Pancreas (tissue), 10 donors: ENCODE results near the gene MFSD2B. TPM values are rescaled to one million over a fixed set of nuclear protein-coding genes. Genes with fewer than 3 reads are reported as not detected.

Source experiments
- ATAC-seq, 4 donors: fragments of 200-7000 bp; cut with Tn5 transposase; one replicate each; pipeline versions ENCODE4 v1.8.0 to v1.9.1; 2020; ENCODE audit warnings: mild to moderate bottlenecking in 4 of 4, moderate library complexity in 4 of 4
- DNase-seq, 6 donors: peaks; one replicate each; pipeline ENCODE4 v3.0.0-alpha.2; 2020
- FAIRE-seq: peaks from 2 replicates; lab custom pipeline; 2012; peaks lifted over from hg19 to GRCh38; lab: Jason Lieb, UNC
- H3K27ac ChIP-seq, 4 donors: fragments of 200-600 bp; sonication (generic); 1 replicate in 3 of 4; 2 replicates in 1 of 4; pipeline versions ENCODE4 v1.5.0 to v1.8.0; 2020
- H3K27me3 ChIP-seq, 4 donors: fragments of 200-600 bp; one replicate each; pipeline ENCODE4 v1.8.0; 2021
- H3K36me3 ChIP-seq, 3 donors: fragments of 200-600 bp; sonication (generic) in 1 of 3; one replicate each; pipeline versions ENCODE4 v1.5.0 to v1.8.0; 2020 to 2021
- H3K4me1 ChIP-seq, 3 donors: fragments of 200-600 bp; one replicate each; pipeline ENCODE4 v1.8.0; 2021
- H3K4me3 ChIP-seq, 4 donors: fragments of 200-600 bp; sonication (generic) in 2 of 4; one replicate each; pipeline versions ENCODE4 v1.5.0 to v1.8.0; 2020 to 2021
- H3K9me3 ChIP-seq, 4 donors: fragments of 200-600 bp; one replicate each; pipeline ENCODE4 v1.8.0; 2021
- WGBS, 2 donors: extraction: QIAGEN DNeasy Blood & Tissue Kit; methylation state at CpG; one replicate each; pipeline ENCODE4 v1.1.7; 2013; 5-methylcytosine and 5-hydroxymethylcytosine counted together
- intact Hi-C, 3 donors: fragments of 100-400 bp; cut with DNase I; formaldehyde crosslinking; loops; one replicate each; pipeline versions ENCODE4 v1.11.1 to v1.14.2; 2022
- polyA plus RNA-seq, 2 donors: library from polyadenylated mRNA; stranded (reverse); fragments of 200-250 nt; gene quantifications; one replicate each; pipeline ENCODE4 v1.2.3, GENCODE V29; 2013
- total RNA-seq, 6 donors: library from RNA; stranded (reverse); fragmentation: NEBNext Ultra II Directional in 4 of 6; extraction: Animal tissue kit (Norgen Biotek cat#: 25700) in 4 of 6; gene quantifications; one replicate each; pipeline versions ENCODE4 v1.2.1 to v1.2.4, GENCODE V29; 2021 to 2023
- TF ChIP-seq, protein P1 (sequence below), 4 donors: fragments of 200-600 bp; sonication (generic) in 3 of 4; IDR thresholded peaks; one replicate each; pipeline versions ENCODE4 v1.5.0 to v1.8.0; 2021; ENCODE audit warnings: antibody characterized with exemption in 4 of 4
- donor health status: healthy with polysubstance abuse.
- donor health status: DM: no; HTN: no; CAD: no; lungs with moderate emphysema.
- donor health status: DM: no; HTN: no; CAD: no.
- donor health status: control.
- donor health status: control.
- donor health status: Bipolar disorder and iron deficiency.
- donor health status: DM: yes; HTN: yes; CAD: no.
- donor health status: DM: no; HTN: no; CAD: no.
- donor health status: DM: no; HTN: no; CAD: no.
- donor health status: DM: yes; HTN: yes; CAD: no.

Gene MFSD2B
- total and polyA plus RNA-seq, 8 donors = 0.07 to 0.47 (median 0.12) TPM; not detected in 5

GRCh38 chr2:24015562-24016375, 5.9 kb downstream of the MFSD2B start:
- H3K27ac ChIP-seq = no peak overlapping the region
- TF ChIP-seq, protein P1, sequence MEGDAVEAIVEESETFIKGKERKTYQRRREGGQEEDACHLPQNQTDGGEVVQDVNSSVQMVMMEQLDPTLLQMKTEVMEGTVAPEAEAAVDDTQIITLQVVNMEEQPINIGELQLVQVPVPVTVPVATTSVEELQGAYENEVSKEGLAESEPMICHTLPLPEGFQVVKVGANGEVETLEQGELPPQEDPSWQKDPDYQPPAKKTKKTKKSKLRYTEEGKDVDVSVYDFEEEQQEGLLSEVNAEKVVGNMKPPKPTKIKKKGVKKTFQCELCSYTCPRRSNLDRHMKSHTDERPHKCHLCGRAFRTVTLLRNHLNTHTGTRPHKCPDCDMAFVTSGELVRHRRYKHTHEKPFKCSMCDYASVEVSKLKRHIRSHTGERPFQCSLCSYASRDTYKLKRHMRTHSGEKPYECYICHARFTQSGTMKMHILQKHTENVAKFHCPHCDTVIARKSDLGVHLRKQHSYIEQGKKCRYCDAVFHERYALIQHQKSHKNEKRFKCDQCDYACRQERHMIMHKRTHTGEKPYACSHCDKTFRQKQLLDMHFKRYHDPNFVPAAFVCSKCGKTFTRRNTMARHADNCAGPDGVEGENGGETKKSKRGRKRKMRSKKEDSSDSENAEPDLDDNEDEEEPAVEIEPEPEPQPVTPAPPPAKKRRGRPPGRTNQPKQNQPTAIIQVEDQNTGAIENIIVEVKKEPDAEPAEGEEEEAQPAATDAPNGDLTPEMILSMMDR (IDR thresholded peaks at IDR 0.05) = no peak
- FAIRE-seq (no peak), DNase-seq (no peak), ATAC-seq (peak in 2 of 4 donors; percentile 14 to 49)
- H3K4me1 ChIP-seq = no peaks in the 10 kb centered on the region
- 70 to 74% methylated on average over 11 of the region's 11 CpGs for WGBS, 2 donors
- intact Hi-C loops = no loop called here
- H3K27me3 ChIP-seq = no peaks in the 10 kb centered on the region
- no peaks in the 10 kb centered on the region for H3K9me3 ChIP-seq
- H3K4me3 ChIP-seq = no peak overlapping the region
- no peaks in the 10 kb centered on the region for H3K36me3 ChIP-seq

DNA sequence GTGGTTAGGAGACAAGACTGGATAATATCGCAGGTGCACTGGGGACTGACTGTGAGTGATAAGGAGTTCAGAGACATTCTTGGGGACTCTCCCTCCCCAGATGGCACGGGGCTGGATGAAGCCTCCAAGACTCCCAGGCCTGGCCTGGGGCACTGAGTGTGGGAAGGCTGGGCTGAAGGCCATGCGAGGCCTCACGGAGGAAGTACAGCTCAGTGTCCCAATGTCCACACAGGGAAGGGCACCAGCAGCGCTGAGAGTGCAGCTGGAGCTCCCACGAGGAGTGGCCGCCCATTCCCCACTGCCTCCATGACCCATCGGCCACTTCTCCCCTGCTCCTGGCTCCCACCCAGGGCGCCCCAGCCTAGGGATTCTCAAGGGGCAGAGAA, 6.5 kb downstream of the MFSD2B start:
- TF ChIP-seq, protein P1 (IDR thresholded peaks at IDR 0.05) = no peak
- Histone ChIP-seq H3K36me3 (no peaks in the 10 kb centered on the region), H3K27ac (no peak overlapping the region), H3K9me3 (no peaks in the 10 kb centered on the region), H3K27me3 (no peaks in the 10 kb centered on the region), H3K4me3 (no peak overlapping the region), H3K4me1 (no peaks in the 10 kb centered on the region)
- 66 to 72% methylated on average over 9 of the region's 9 CpGs for WGBS, 2 donors
- no peak for DNase-seq
- ATAC-seq = no peak
- intact Hi-C loops = no loop called here
- no peak for FAIRE-seq

DNA sequence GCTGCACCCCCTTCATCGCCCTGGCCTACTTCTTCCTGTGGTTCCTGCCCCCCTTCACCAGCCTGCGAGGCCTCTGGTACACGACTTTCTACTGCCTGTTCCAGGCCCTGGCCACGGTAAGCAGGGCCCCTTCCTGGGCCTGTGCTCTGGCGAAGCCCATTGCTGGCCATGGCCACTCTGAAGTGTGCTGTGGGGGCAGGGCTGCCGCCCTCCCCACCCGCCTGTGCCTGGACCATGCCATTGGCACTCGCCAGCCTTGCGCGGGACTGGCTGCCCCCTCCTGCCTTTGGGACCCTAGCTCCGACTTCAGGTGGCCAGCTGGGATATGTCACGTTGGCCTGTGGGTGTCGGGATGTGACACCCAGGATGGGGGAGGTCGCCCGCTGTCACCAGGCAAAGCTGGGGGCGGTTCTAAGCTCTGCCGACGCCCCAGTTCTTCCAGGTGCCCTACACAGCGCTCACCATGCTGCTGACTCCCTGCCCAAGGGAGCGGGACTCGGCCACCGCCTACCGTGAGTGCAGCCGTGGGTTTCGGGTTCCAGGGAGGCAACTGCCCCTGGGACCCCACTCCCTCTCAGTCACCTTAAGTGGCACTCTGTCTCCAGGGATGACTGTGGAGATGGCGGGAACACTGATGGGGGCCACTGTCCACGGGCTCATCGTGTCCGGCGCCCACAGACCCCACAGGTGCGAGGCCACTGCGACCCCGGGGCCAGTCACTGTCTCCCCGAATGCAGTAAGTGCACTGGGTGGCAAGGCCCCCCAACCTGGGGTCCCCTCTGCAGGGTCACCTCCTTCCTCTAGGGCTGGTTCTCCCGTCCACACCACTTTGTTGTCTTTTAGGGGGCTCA, 7.2 kb downstream of the MFSD2B start:
- FAIRE-seq = no peak
- Histone ChIP-seq H3K4me3 (no peak overlapping the region), H3K4me1 (no peaks in the 10 kb centered on the region), H3K36me3 (no peaks in the 10 kb centered on the region), H3K27ac (no peak overlapping the region), H3K27me3 (no peaks in the 10 kb centered on the region), H3K9me3 (no peaks in the 10 kb centered on the region)
- WGBS, 2 donors = 91% methylated on average over 35 of the region's 35 CpGs
- intact Hi-C loops = no loop called here
- TF ChIP-seq, protein P1 (IDR thresholded peaks at IDR 0.05) = no peak
- ATAC-seq = no peak
- DNase-seq = peak in 1 of 6 donors; percentile 64

DNA sequence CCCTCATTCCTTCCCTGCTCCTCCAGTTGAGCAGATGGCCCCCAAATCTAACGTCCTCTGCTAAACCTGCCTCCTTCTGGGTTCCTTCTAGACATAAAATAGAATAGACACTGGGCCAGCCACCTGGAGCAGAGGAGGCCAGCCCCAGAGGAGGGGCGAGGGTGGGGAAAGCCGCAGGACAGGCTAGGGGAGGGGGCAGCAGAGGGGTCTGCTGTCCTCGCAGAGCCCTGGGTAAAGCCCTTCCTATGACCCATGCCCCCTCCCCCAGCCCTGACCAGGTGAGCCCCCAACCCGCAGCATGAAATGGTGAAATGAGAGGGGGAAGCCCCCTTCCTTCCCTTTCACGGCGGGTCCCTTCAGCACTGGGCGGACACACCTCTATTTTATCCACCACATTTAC, 7.8 kb downstream of the MFSD2B start:
- intact Hi-C loops = no loop called here
- Histone ChIP-seq H3K27ac (no peak overlapping the region), H3K4me1 (no peaks in the 10 kb centered on the region), H3K9me3 (no peaks in the 10 kb centered on the region), H3K4me3 (no peak overlapping the region), H3K36me3 (no peaks in the 10 kb centered on the region), H3K27me3 (no peaks in the 10 kb centered on the region)
- ATAC-seq (no peak), FAIRE-seq (no peak), DNase-seq (no peak)
- TF ChIP-seq, protein P1 (IDR thresholded peaks at IDR 0.05) = no peak
- WGBS, 2 donors = 83 to 91% methylated on average over 7 to 8 of the region's 8 CpGs
